ENCODE results near the gene TRAF4. TPM values are rescaled to one million over a fixed set of nuclear protein-coding genes. Genes with fewer than 3 reads are reported as not detected.
A peak's percentile ranks its signal among the peaks of the same experiment; 100 is the strongest.

Gene TRAF4
- total and polyA plus RNA-seq, 9 of the 15 experiments (the other 6 are each of a cell fraction or from before 2014, with no cell fraction given), result 2.4 to 147 (median 72.4) TPM

- TF ChIP-seq MGA (IDR thresholded peaks at IDR 0.05) (no peak), SMARCB1 (IDR thresholded peaks at IDR 0.05; ENCODE audit: insufficient read length, low read depth) (no peak), ZNF277 (CRISPR knock-in tag; IDR thresholded peaks at IDR 0.05; ENCODE audit: borderline replicate concordance) (no peak), PHB (CRISPR knock-in tag; IDR thresholded peaks at IDR 0.05) (no peak), ZNF583 (CRISPR knock-in tag; IDR thresholded peaks at IDR 0.05) (peak; percentile 49; the same call in 1 of the 2 replicates), SRF (CRISPR knock-in tag; IDR thresholded peaks at IDR 0.05) (0 out of 4 replicates have a peak, but pooled peaks of 1 of the 2 experiments have one; percentile 32), ZZZ3 (IDR thresholded peaks at IDR 0.05) (no peak), FIP1L1 (IDR thresholded peaks at IDR 0.05; ENCODE audit: low read depth, low read length, poor library complexity, severe bottlenecking) (peak; percentile 89), KDM1A (IDR thresholded peaks at IDR 0.05) (no peak), SMARCC2 (IDR thresholded peaks at IDR 0.05; ENCODE audit: low read depth) (no peak), GABPB1 (CRISPR knock-in tag; IDR thresholded peaks at IDR 0.05) (no peak; the same call in 1 of the 2 replicates), HMGXB4 (CRISPR knock-in tag; IDR thresholded peaks at IDR 0.05) (peak; percentile 96), ADNP (tag; IDR thresholded peaks at IDR 0.05) (no peak)
These were observed 17.0 kb upstream of the TRAF4 start (continued) for GRCh38 chr17:28726627-28727491.

All from K562 (cell line).